ENCODE data around the gene MBNL1.
A peak's percentile ranks its signal among the peaks of the same experiment; 100 is the strongest.
"Not testable (repeated sequence)": the region's sequence is repeated elsewhere in the genome, so short reads cannot be mapped to it uniquely, and the experiment has no call there.

MBNL1 gene

DNA sequence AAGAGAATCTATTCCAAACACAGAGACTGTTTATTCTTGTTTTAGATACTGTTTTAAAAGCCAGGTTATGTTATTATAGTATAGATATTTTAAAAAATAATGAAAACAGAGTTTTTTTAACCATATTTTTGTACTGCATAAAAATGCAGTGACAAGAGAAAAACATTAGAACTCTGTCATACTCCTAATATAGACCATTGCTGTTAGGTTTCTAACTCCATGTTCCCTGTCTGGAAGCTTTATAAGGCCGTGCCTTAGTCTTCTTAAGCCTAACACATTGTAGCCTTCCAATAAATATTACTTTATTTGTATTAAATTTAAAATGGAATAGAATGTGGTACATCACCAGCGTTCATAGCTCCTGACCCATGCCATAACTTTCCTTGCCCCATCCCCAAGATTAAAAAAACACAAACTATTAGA, 53.2 kb downstream of the MBNL1 start:
- no peak for DNase-seq

- DNase-seq = no peak
Observed at GRCh38 chr3:152322756-152323155, 54.0 kb downstream of the MBNL1 start.

GRCh38 chr3:152323834-152324233, 55.1 kb downstream of the MBNL1 start:
- no peak for DNase-seq

DNA sequence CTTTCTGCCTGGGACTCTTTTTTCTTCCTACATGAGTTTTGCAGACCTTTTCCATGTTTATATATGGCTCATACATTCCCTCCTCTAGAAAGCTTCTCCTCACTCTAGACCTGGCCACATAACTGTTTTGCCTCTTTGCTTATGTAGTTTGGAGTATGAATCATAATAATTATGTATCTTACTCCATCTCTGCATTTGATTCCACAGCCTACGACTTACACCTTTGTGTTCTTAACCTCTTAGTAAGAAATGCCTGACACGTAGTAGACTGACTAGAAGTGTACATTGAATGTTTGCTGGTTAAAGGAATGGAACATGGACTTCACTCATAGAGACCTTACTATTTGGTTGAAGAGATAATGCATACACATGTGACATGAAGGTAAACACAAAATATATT, 56.4 kb downstream of the MBNL1 start:
- DNase-seq = no peak

DNA sequence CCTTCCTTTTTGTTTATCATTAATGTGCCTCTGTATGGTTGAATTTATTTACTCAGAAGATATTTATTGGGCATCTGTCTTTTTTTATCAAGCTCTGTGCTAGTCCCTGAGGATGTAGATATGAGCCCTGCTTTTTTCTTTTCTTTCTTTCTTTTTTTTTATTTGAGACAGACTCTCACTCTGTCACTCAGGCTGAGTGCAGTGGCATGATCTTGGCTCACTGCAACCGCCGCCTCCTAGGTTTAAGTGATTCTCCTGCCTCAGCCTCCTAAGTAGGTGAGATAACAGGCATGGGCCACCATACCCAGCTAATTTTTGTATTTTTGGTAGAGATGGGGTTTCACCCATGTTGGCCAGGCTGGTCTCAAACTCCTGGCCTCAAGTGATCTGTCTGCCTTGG, 58.5 kb downstream of the MBNL1 start:
- DNase-seq = no peak

GRCh38 chr3:152328841-152329240, 60.1 kb downstream of the MBNL1 start:
- no peak for DNase-seq

DNA sequence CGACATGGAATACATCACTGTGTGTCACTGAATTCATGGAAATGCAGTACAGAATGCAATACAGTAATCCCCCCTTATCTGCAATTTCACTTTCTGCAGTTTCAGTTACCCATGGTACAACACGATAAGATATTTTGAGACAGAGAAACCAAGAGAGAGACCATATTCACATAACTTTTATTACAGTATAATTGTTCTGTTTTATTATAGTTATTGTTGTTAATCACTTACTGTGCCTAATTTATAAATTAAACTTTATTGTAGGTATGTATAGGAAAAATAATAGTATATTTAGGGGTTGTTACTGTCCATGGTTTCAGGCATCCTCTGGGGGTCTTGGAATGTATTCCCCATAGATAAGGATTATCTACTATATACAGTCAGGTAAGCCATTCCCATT, 61.8 kb downstream of the MBNL1 start:
- DNase-seq = no peak

DNA sequence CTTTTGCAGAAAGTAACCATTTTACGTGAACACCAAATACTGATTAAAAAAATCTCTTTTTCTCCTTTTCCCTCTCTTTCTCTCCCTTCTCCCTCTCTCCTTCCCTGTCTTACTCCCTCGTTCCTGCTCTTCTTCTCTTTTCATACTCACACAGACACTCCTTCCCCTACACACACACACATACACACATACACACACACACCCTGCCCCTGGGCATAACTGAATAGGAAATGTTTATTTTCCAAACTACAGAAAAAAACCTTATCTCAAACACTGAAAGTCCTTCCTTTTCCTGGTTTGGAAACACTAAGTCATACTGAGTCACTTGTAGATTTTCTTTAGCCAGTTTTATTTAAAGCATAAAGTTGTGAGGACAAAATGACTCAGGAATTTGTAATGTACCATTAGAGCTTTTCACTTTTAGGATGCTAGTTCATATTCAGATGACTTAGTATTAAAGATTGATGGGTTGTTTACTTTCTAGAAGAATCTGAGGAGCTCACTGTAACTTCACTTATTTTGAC, 62.4 kb downstream of the MBNL1 start:
- no peak for DNase-seq

DNA sequence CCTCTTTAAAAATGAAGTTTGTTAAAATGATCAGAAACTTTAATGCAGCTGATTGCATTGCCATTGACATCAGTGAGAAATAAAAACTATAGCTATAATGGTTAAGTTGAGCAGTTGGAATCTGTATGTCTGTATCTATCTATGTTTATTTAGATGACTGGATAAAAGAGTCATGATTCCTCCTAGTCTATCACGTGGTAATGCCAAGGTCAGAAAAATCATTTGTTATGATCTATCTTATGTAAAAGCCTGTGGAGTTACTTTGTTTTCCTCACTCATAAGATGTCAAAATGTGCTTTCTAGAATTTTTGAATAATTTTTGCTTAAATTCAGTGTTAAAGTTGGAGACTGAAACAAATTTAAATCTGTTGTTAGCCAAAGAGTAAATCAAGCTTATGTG, 63.3 kb downstream of the MBNL1 start:
- no peak for DNase-seq

- no peak for DNase-seq
Observed at GRCh38 chr3:152333928-152334327, 65.2 kb downstream of the MBNL1 start.

DNA sequence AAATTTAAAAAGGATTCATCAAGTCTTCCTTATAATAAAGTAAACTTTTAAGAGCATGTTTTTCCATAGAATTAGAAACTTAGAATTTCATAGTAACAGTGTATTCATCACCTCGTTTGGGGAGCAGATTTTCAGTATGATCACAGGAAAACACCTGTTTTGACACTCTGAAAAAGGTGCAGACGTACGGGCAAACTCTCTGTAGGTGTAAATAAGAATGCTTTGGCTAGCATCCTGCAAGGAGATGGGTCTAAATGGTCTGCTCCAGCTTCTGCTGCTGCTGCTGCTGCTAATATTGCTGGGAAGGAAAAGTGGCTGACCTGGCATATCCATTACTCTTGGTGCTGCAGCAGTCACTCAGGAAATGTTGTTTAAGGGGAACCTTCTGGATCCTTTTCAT, 66.0 kb downstream of the MBNL1 start:
- DNase-seq = no peak

DNA sequence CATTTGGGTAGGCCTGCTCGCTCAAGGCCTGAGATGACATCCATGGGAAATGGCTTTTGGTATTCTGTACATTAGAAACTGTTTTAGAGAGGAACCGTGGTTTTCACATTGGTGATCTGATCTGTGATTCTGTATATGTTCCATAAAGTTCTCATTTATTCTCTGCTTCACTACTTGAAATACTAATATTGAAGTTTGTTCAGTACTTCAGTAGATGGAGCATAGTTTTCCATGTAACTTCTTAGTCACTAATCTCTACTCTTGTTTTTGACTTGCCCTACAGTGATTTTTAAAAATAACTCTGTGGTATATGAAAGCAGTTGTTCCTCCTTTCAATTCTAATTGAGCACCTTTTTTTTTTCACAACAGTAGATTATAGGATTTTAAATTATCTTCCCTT, 66.5 kb downstream of the MBNL1 start:
- no peak for DNase-seq

DNA sequence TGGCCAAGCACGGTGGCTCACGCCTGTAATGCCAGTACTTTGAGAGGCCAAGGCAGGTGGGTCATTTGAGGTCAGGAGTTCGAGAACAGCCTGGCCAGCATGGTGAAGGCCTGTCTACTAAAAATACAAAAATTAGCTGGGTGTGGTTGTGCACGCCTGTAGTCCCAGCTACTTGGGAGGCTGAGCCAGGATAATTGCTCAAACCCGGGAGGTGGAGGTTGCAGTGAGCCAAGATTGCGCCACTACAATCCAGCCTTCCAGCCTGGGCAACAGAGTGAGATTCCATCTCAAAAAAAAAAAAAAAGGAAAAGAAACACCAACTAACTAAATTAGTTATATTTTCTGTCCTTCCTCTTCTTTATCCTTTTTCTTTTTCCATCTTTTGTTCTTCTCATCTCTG, 68.6 kb downstream of the MBNL1 start:
- DNase-seq = not testable (repeated sequence)

GRCh38 chr3:152338159-152338720, 69.5 kb downstream of the MBNL1 start:
- no peak for DNase-seq

- DNase-seq = no peak
Observed at GRCh38 chr3:152339881-152340505, 71.3 kb downstream of the MBNL1 start.

- DNase-seq = no peak
Observed at GRCh38 chr3:152345233-152345632, 76.5 kb downstream of the MBNL1 start.

DNA sequence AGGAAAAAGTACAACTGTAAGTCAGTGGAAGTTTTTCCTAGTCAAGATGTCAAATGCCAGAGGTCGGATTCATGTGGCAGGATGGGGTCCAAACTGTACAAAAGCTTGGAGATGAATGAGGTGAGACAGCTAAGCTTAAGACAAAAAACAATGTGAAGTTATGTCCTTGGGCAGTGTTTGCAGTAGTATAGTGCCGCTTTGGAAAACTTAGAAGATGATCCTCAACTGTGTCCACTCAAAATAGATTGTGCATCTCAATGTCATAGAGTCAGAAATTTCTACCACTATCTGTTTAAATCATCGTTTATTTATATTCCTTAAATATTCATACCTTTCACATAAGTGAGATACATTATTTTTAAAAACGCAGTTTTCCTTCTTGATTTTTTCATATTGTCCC, 77.3 kb downstream of the MBNL1 start:
- no peak for DNase-seq

DNA sequence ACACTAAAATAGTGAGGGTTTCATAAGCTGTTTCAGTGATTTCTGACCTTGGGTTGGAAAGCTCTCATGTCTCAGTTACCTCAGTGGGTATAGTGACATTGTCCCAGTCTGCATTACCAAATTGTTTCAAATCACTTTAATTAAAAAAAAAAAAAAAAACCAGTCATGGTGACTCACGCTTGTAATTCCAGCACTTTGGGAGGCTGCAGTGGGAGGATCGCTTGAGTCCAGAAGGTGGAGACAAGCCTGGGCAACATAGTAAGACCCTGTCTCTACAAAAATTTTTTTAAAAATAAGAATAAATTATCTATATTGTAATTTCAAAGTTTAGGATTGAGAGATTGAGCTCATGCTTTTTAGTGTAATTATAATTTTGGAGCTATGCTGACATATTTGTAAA, 78.0 kb downstream of the MBNL1 start:
- DNase-seq = no peak

GRCh38 chr3:152348436-152349177, 79.9 kb downstream of the MBNL1 start:
- DNase-seq = peak in 1 of 3 experiments; percentile 3

- no peak for DNase-seq
Observed at GRCh38 chr3:152349392-152349791, 80.7 kb downstream of the MBNL1 start.

GRCh38 chr3:152350139-152350538, 81.4 kb downstream of the MBNL1 start:
- DNase-seq = no peak

- DNase-seq = no peak
Observed at GRCh38 chr3:152350776-152351175, 82.0 kb downstream of the MBNL1 start.

DNA sequence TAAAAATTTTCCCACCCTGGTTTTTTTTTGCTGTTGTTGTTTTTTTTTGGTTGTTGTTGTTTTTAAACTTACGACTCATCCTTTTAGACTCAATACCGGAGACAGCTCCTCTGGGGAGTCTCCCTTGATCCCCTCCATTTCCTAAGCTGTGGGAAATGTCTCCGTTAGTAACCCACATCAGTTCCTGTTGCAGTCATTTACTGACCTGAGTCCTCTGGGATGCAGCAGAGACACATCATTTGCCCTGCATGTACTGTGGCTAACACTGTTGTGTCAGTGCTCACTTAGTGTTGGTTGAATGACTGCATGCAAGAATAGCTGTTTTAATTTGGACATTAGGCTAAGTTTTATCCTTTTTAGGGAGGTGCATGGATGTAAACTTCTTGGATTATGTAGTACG, 83.8 kb downstream of the MBNL1 start:
- no peak for DNase-seq

- DNase-seq = no peak
Observed at GRCh38 chr3:152353578-152353977, 84.8 kb downstream of the MBNL1 start.

All from NCI-H1417 (cell line).